Activated naive CD8-positive, alpha-beta T cell treated with anti-CD3 and anti-CD28 coated beads for 36 hours (primary cell): ENCODE data around the gene NOC2L. TPM values are rescaled to one million over a fixed set of nuclear protein-coding genes. Genes with fewer than 3 reads are reported as not detected.
"Not testable (repeated sequence)": the region's sequence is repeated elsewhere in the genome, so short reads cannot be mapped to it uniquely, and the experiment has no call there.

Experiments
- DNase-seq: peaks from one replicate; pipeline ENCODE4 v3.0.0; 2021
- H3K27ac Mint-ChIP-seq: one replicate; pipeline ENCODE4 v1.8.0; 2022; ENCODE audit warnings: mild to moderate bottlenecking, moderate library complexity, mixed read lengths
- H3K27me3 Mint-ChIP-seq: one replicate; pipeline ENCODE4 v1.8.0; 2022; ENCODE audit warnings: mild to moderate bottlenecking, mixed read lengths
- H3K36me3 Mint-ChIP-seq: one replicate; pipeline ENCODE4 v1.8.0; 2021; ENCODE audit warnings: mild to moderate bottlenecking, mixed read lengths
- H3K4me1 Mint-ChIP-seq: one replicate; pipeline ENCODE4 v1.8.0; 2021; ENCODE audit warnings: mixed read lengths
- H3K4me3 Mint-ChIP-seq: one replicate; pipeline ENCODE4 v1.8.0; 2022; ENCODE audit warnings: mild to moderate bottlenecking, moderate library complexity, mixed read lengths
- H3K9me3 Mint-ChIP-seq: one replicate; pipeline ENCODE4 v1.8.0; 2022; ENCODE audit warnings: mixed read lengths
- total RNA-seq, 2 experiments: library from RNA; stranded (reverse); gene quantifications; one replicate each; pipeline ENCODE4 v1.2.3, GENCODE V29; 2021

NOC2L gene
- total RNA-seq, 2 experiments from 2014 or later: 176 to 185 TPM

DNA sequence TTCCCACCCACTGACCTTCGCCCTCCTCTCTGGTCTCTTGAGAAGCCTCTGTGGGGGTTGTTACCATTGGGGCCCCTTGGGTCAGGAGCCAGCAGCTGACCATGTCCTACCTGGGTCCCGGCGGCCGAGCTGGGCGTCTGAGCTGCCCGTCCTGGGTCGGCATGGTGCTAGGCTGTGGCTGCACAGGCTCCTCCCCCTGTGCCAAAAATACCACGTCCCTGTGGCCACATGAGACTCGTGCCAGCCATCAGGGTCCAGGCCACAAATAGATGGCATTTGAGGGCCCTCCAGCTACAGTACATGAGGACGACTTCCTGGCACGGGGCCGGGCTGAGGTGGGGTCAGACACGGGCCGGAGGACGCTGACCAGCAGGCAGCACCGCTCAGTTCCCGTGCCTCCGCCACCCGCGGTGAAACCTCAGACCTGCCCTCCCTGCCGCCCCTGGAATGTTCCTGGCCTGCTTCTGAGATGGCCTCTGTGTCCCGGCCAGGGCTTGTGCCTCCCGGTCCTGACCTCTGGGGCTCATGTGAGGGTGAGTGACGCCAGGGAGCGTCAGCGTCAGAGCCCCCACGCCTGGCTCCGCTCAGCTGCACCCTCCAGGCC lies 23.0 kb upstream of the NOC2L start, which contains the start of gene PERM1:
PERM1 (minus strand) TSS at position 139 of the 604 bp plus-strand sequence. CDS start 1,064 bp downstream, outside the sequence.
- no peaks in the 10 kb centered on the region for H3K4me1 Mint-ChIP-seq
- H3K4me3 Mint-ChIP-seq: no peak within 1 kb of the TSS
- H3K27ac Mint-ChIP-seq: no peak within 1 kb of the TSS
- no peak for DNase-seq
- H3K27me3 Mint-ChIP-seq: peaks cover 27% of the 10 kb centered on the region
- H3K36me3 Mint-ChIP-seq: no peaks in the 10 kb centered on the region
- no peaks in the 10 kb centered on the region for H3K9me3 Mint-ChIP-seq

- H3K36me3 Mint-ChIP-seq: no peaks in the 10 kb centered on the region
- no peak overlapping the region for H3K27ac Mint-ChIP-seq
- H3K4me3 Mint-ChIP-seq: no peak overlapping the region
- H3K9me3 Mint-ChIP-seq: no peaks in the 10 kb centered on the region
- no peaks in the 10 kb centered on the region for H3K4me1 Mint-ChIP-seq
- DNase-seq: no peak
- H3K27me3 Mint-ChIP-seq: peaks cover 27% of the 10 kb centered on the region
Observed at GRCh38 chr1:981491-981954, 22.5 kb upstream of the NOC2L start.

DNA sequence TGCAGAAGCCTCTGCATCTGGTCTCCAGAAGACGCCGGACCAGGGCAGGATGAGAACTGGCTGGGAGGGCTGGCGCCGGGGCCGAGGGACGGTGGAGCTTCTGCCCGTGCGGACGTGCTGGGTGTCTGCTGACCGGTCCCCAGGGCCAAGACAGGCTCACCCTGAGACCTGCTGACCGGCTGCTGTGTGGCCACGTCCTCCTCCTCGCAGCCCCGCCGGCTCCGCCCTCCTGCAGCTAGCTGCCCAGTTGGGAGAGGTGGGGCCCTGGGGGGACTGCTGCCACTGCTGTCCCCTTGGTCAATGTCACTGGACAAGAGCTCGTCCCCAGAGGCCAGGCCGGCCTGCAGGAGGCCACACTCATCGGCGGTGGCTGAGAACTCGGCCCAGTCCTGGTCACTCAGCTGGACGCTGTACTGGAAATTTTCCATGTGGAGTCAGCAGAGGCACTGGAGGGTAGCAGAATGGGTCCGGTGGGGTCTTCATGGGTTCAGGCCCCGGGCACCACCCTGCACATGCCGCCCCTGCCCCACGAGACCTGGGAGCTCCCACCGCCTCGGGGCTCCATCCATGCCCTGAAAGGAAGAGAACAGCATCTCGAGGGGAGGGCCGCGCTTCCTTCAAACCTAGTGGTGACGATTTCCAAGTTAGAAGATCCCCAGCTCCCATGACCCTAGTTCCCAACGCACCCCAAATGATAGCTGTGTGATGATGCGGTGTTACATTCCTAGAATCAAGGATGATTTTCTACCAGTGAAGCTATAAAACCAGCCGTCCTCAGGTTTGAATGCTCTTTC lies 21.7 kb upstream of the NOC2L start:
- Mint-ChIP-seq H3K36me3 (no peaks in the 10 kb centered on the region), H3K4me3 (no peak overlapping the region), H3K27ac (no peak overlapping the region), H3K9me3 (no peaks in the 10 kb centered on the region), H3K4me1 (no peaks in the 10 kb centered on the region), H3K27me3 (peaks cover 24% of the 10 kb centered on the region)
- DNase-seq: no peak

DNA sequence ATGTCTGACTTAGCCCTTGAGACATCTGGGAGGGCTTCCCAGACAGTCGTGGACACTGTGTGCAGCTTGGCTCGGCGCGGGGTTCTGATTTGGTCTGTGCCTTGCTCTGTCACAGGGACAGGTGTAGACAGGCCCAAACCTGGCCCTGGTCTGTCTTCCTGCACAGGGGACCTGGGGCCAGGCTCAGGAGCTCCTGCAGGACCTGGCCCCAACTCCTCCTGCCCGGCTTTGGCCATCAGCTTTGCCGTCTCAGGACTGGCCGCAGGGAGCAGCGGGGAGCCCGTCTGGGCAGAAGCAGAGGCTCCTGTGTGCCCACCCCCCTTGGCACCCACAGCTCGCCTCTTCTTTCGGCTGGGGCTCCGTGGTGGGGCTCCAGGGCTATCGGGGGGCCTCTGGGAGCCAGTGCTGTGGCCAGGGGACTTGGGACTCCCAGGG lies 21.1 kb upstream of the NOC2L start:
- H3K27me3 Mint-ChIP-seq: peaks cover 23% of the 10 kb centered on the region
- H3K27ac Mint-ChIP-seq: no peak overlapping the region
- no peaks in the 10 kb centered on the region for H3K36me3 Mint-ChIP-seq
- DNase-seq: no peak
- H3K9me3 Mint-ChIP-seq: no peaks in the 10 kb centered on the region
- no peak overlapping the region for H3K4me3 Mint-ChIP-seq
- no peaks in the 10 kb centered on the region for H3K4me1 Mint-ChIP-seq

DNA sequence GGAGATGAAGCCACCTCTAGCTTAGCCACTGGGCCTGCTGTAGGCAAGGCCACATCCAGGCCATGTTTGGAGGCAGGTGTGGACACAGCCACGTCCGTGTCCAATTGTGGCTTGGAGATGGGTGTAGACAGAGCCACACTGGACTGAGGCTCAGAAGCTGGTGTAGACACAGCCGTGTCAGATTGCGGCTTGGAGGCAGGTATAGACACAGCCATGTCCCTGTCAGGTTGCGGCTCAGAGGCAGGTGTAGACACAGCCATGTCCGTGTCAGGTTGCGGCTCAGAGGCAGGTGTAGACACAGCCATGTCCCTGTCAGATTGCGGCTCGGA lies 20.7 kb upstream of the NOC2L start:
- H3K27me3 Mint-ChIP-seq: peaks cover 23% of the 10 kb centered on the region
- no peaks in the 10 kb centered on the region for H3K4me1 Mint-ChIP-seq
- H3K4me3 Mint-ChIP-seq: no peak overlapping the region
- no peak overlapping the region for H3K27ac Mint-ChIP-seq
- no peaks in the 10 kb centered on the region for H3K36me3 Mint-ChIP-seq
- DNase-seq: no peak
- no peaks in the 10 kb centered on the region for H3K9me3 Mint-ChIP-seq

DNA sequence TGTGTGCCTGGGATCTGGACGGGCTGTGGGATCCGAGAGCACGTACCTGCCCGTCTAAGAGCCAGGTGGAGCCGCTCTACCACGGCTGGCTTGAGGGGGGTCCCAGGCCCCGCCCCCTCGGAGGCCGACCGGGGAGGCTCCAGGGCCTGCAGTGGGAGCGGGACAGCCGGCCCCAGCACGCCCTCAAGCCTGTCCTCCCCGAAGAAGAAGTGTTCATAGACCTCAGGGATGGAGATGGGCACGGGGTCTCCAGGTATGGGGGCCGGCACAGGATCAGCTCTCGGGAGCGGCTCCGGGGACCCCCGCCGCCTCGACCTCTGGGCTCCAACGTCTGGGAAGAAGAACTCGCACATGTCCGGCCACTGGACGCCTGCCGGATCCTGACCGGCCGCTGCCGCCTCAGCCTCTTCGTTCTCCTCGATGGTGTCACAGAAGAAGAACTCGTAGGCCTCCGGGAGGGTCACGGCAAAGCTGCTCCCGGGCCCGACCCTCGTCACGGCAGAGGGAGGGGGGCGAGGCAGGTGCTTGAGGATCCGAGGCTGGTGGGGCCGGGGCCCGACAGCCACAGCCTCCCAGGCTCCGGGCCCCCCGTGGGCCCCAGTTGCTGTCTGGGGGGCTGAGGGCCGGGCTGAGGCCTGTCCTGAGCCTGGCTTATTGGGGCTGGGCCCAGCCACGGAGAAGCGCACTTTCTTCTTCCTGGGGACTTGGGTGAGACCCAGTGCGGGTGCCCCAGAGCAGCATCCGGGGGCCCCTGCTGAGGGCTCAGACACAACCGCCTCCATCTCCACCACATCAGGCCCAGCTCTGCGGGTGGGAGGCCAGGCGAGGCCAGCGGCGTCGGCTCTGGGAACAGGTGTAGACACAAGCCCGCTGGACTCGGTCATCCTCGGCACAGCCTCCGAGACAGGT lies 20.0 kb upstream of the NOC2L start:
- no peaks in the 10 kb centered on the region for H3K4me1 Mint-ChIP-seq
- no peak for DNase-seq
- no peaks in the 10 kb centered on the region for H3K36me3 Mint-ChIP-seq
- H3K9me3 Mint-ChIP-seq: no peaks in the 10 kb centered on the region
- peaks cover 27% of the 10 kb centered on the region for H3K27me3 Mint-ChIP-seq
- H3K4me3 Mint-ChIP-seq: no peak overlapping the region
- H3K27ac Mint-ChIP-seq: no peak overlapping the region

GRCh38 chr1:978069-978834 lies 19.2 kb upstream of the NOC2L start:
- H3K9me3 Mint-ChIP-seq: no peaks in the 10 kb centered on the region
- H3K4me3 Mint-ChIP-seq: no peak overlapping the region
- peaks cover 30% of the 10 kb centered on the region for H3K27me3 Mint-ChIP-seq
- H3K27ac Mint-ChIP-seq: no peak overlapping the region
- no peak for DNase-seq
- H3K4me1 Mint-ChIP-seq: no peaks in the 10 kb centered on the region
- H3K36me3 Mint-ChIP-seq: no peaks in the 10 kb centered on the region

GRCh38 chr1:976791-977190 lies 17.7 kb upstream of the NOC2L start:
- not testable (repeated sequence) for H3K9me3 Mint-ChIP-seq, H3K4me3 Mint-ChIP-seq, DNase-seq, H3K4me1 Mint-ChIP-seq, H3K27ac Mint-ChIP-seq, H3K36me3 Mint-ChIP-seq
- peaks cover 31% of the 10 kb centered on the region for H3K27me3 Mint-ChIP-seq

GRCh38 chr1:975896-976683 lies 17.0 kb upstream of the NOC2L start:
- no peaks in the 10 kb centered on the region for H3K9me3 Mint-ChIP-seq
- no peak overlapping the region for H3K27ac Mint-ChIP-seq
- peaks cover 35% of the 10 kb centered on the region for H3K27me3 Mint-ChIP-seq
- H3K4me3 Mint-ChIP-seq: no peak overlapping the region
- H3K36me3 Mint-ChIP-seq: no peaks in the 10 kb centered on the region
- DNase-seq: peak; percentile 53
- no peaks in the 10 kb centered on the region for H3K4me1 Mint-ChIP-seq

DNA sequence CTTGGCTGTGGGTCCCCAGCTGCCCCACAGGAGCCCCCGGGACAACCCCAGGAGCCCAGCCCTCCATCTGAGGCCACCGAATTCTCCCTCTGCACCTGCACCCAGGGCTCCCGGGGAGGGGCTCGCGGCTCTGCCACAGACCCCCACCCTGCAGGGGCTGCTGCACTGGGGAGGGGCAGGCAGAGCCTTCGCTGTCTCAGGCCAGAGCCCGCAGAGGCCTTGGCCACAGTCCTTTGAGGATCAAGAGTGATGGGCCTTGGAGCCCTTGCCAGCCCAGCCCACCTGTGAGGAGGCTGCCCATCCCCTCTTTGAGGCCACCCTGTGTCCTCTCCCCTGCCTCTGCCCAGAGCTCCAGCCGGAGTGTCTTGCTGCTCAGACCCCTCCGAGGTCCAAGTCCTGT lies 16.3 kb upstream of the NOC2L start:
- DNase-seq: no peak
- H3K4me3 Mint-ChIP-seq: no peak overlapping the region
- no peak overlapping the region for H3K27ac Mint-ChIP-seq
- H3K4me1 Mint-ChIP-seq: no peaks in the 10 kb centered on the region
- no peaks in the 10 kb centered on the region for H3K9me3 Mint-ChIP-seq
- no peaks in the 10 kb centered on the region for H3K36me3 Mint-ChIP-seq
- peaks cover 35% of the 10 kb centered on the region for H3K27me3 Mint-ChIP-seq

DNA sequence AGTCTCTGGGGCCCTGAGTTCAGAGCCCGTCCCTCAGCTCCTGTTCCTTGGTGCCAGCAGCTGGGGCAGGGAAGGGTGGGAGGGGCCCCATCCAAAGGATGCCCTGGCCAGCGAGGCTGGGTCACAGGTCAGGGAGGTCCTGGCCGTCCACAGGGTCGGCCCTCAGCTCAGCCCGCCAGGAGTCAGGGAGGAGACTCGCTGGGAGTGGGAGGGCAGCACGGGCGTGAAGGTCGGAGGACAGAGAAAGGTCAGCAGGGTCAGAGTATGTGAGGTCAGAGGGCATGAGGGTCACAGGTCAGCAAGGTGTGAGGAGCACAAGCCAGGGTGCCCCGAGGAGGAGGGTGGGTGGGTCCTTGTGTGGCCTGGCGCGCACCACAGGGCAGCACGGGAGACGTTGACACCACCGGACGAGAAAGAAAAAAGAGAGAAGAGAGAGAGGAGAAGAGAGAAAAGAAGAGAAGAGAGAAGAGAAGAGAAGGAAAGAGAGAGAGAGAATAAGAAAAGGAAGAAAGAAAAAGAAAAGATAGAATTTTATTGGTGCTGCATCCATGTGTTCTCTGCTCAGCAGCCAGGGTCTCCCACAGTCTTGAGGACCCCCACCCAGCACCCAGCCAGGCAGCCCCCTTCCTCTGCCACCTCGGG lies 15.8 kb upstream of the NOC2L start:
- no peak overlapping the region for H3K4me3 Mint-ChIP-seq
- no peaks in the 10 kb centered on the region for H3K9me3 Mint-ChIP-seq
- peaks cover 36% of the 10 kb centered on the region for H3K27me3 Mint-ChIP-seq
- DNase-seq: no peak
- no peaks in the 10 kb centered on the region for H3K36me3 Mint-ChIP-seq
- no peaks in the 10 kb centered on the region for H3K4me1 Mint-ChIP-seq
- no peak overlapping the region for H3K27ac Mint-ChIP-seq

DNA sequence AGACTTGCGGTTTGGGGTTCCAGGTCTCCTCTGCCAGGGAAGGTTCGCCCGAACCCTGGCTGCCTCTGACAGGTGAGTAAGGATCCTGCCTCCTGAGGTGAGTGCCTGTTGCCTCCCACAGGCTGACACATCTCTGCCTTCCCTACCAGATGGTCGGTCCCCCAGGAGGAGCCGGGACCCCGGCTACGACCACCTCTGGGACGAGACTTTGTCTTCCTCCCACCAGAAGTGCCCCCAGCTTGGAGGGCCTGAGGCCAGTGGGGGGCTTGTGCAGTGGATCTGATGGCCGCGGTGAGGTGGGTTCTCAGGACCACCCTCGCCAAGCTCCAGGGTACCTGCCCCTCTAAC lies 15.2 kb upstream of the NOC2L start:
- H3K36me3 Mint-ChIP-seq: no peaks in the 10 kb centered on the region
- H3K9me3 Mint-ChIP-seq: no peaks in the 10 kb centered on the region
- no peak overlapping the region for H3K4me3 Mint-ChIP-seq
- no peak overlapping the region for H3K27ac Mint-ChIP-seq
- H3K27me3 Mint-ChIP-seq: peaks cover 39% of the 10 kb centered on the region
- no peak for DNase-seq
- H3K4me1 Mint-ChIP-seq: no peaks in the 10 kb centered on the region

- Mint-ChIP-seq H3K36me3 (no peaks in the 10 kb centered on the region), H3K27ac (no peak overlapping the region), H3K27me3 (peaks cover 39% of the 10 kb centered on the region), H3K4me3 (no peak overlapping the region), H3K4me1 (no peaks in the 10 kb centered on the region), H3K9me3 (no peaks in the 10 kb centered on the region)
- no peak for DNase-seq
Observed at GRCh38 chr1:973459-974292, 14.6 kb upstream of the NOC2L start.
